Heart left ventricle (tissue), 16 donors: Measurements from ENCODE around the gene SRRM2. TPM values are rescaled to one million over a fixed set of nuclear protein-coding genes. Genes with fewer than 3 reads are reported as not detected.

ENCODE experiments used
- ATAC-seq, 4 donors: fragments of 200-7000 bp; cut with Tn5 transposase; one replicate each; pipeline ENCODE4 v1.9.1; 2020 to 2022; ENCODE audit warnings: moderate library complexity in 4 of 4, mild to moderate bottlenecking in 3 of 4, moderate number of reproducible peaks in 1 of 4
- DNase-seq, 5 donors: peaks; one replicate each; pipeline ENCODE4 v3.0.0-alpha.2; 2020
- H3K27ac ChIP-seq, 12 donors: fragments of 200-600 bp; sonication (generic) in 4 of 12; one replicate each; pipeline versions ENCODE4 v1.5.0 to v1.8.0; 2016 to 2022; ENCODE audit warnings: mild to moderate bottlenecking in 2 of 12
- H3K27me3 ChIP-seq, 9 donors: fragments of 200-600 bp; sonication (generic) in 2 of 9; one replicate each; pipeline versions ENCODE4 v1.5.1 to v1.8.0; 2016 to 2022; ENCODE audit warnings: mild to moderate bottlenecking in 3 of 9
- H3K36me3 ChIP-seq, 9 donors: fragments of 200-600 bp; sonication (generic) in 2 of 9; one replicate each; pipeline versions ENCODE4 v1.5.0 to v1.8.0; 2018 to 2022; ENCODE audit warnings: mild to moderate bottlenecking in 2 of 9
- H3K4me1 ChIP-seq, 12 donors: fragments of 200-600 bp; sonication (generic) in 4 of 12; one replicate each; pipeline versions ENCODE4 v1.5.0 to v1.8.0; 2016 to 2022; ENCODE audit warnings: mild to moderate bottlenecking in 3 of 12
- H3K4me3 ChIP-seq, 12 donors: fragments of 200-600 bp; sonication (generic) in 4 of 12; one replicate each; pipeline versions ENCODE4 v1.5.0 to v1.8.0; 2017 to 2022; ENCODE audit warnings: mild to moderate bottlenecking in 9 of 12, moderate library complexity in 4 of 12
- H3K9me3 ChIP-seq, 12 donors: fragments of 200-600 bp; sonication (generic) in 4 of 12; one replicate each; pipeline versions ENCODE4 v1.5.0 to v1.8.0; 2016 to 2022; ENCODE audit warnings: mild to moderate bottlenecking in 1 of 12
- CTCF ChIP-seq, 12 donors: fragments of 200-600 bp; sonication (generic) in 4 of 12; IDR thresholded peaks; one replicate each; pipeline versions ENCODE4 v1.5.0 to v1.8.0; 2018 to 2022; ENCODE audit warnings: antibody characterized with exemption in 12 of 12, mild to moderate bottlenecking in 5 of 12
- POLR2A ChIP-seq, 2 donors: fragments of 450-650 bp; IDR thresholded peaks; one replicate each; pipeline ENCODE4 v1.6.1; 2017; ENCODE audit warnings: antibody characterized with exemption in 2 of 2, mild to moderate bottlenecking in 2 of 2, moderate library complexity in 2 of 2
- WGBS, 4 donors: extraction: QIAGEN DNeasy Blood & Tissue Kit in 2 of 4; methylation state at CpG; one replicate each; pipeline versions ENCODE4 v1.1.5 to v1.1.7; 2013 to 2018; 5-methylcytosine and 5-hydroxymethylcytosine counted together
- intact Hi-C, 10 donors: fragments of 100-400 bp; cut with DNase I; formaldehyde crosslinking; loops; one replicate each; pipeline versions ENCODE4 v1.11.1 to v1.14.2; 2022
- polyA plus RNA-seq, 2 donors: library from polyadenylated mRNA; stranded (reverse); fragments of 200-250 nt; gene quantifications; one replicate each; pipeline ENCODE4 v1.2.3, GENCODE V29; 2013
- total RNA-seq, 9 donors: library from RNA; depleted of rRNA in 2 of 9; stranded (reverse); fragments of >200 nt in 2 of 9; fragmentation: NEBNext Ultra II Directional in 3 of 9; extraction: Animal tissue kit (Norgen Biotek cat#: 25700) in 3 of 9; gene quantifications; one replicate each; pipeline versions ENCODE4 v1.1.0 to v1.2.4, GENCODE V29; 2016 to 2023
- donor health status: ischemic (EF 13 %, LVEDD 7.1; RV severe dilation, severe dysfunction).
- donor health status: healthy with polysubstance abuse.
- donor health status: DM: no; HTN: yes; CAD: no.
- donor health status: DM: no; HTN: no; CAD: no.
- donor health status: ischemic (EF 25% LVEDD 6.9; RV normal size, moderate dysfunction).
- donor health status: ischemic (EF 25% LVEDD 5.7; RV mildly dilated, moderate dysfunction).
- donor health status: healthy.
- donor health status: DM: yes; HTN: yes; CAD: no.
- donor health status: ischemic (EF 35%, LVEDD 5.7; RV mildly dilated, moderate dysfunction).
- donor health status: nonischemic (EF 11% LVEDD 7.7; RV severe dilation, severe dysfunction).
- donor health status: DM: yes; HTN: yes; CAD: no.
- donor health status: PGD.
- donor health status: ischemic (EF 29% LVEDD 5.4; RV normal size, mild dysfunction).
- donor health status: nonischemic (EF 23%, LVEDD 6.1; RV moderate dilation, normal function).

SRRM2 gene
- total and polyA plus RNA-seq, 11 donors, result 112 to 540 (median 233) TPM

GRCh38 chr16:2808181-2808580 is 55.7 kb downstream of the SRRM2 start:
- intact Hi-C loops, result no loop called here
- H3K9me3 ChIP-seq, result peaks cover 0 to 20% (median 12%) of the 10 kb centered on the region in 12 donors
- ATAC-seq (no peak), DNase-seq (no peak)
- no peak for TF ChIP-seq CTCF (IDR thresholded peaks at IDR 0.05)
- no peak for TF ChIP-seq POLR2A (IDR thresholded peaks at IDR 0.05)
- H3K36me3 ChIP-seq, result no peaks in the 10 kb centered on the region
- WGBS, 4 donors, result 76 to 87% (median 85%) methylated on average over 7 of the region's 7 CpGs
- H3K27ac ChIP-seq, result no peak overlapping the region
- H3K4me3 ChIP-seq, result no peak overlapping the region
- peaks cover 0 to 9% (median 0%) of the 10 kb centered on the region in 12 donors for H3K4me1 ChIP-seq
- peaks cover 0 to 18% (median 7%) of the 10 kb centered on the region in 9 donors for H3K27me3 ChIP-seq

GRCh38 chr16:2809149-2809760 is 56.8 kb downstream of the SRRM2 start:
- DNase-seq, result no peak
- H3K27ac ChIP-seq, result no peak overlapping the region
- TF ChIP-seq CTCF (IDR thresholded peaks at IDR 0.05), result no peak
- no peak for TF ChIP-seq POLR2A (IDR thresholded peaks at IDR 0.05)
- no peaks in the 10 kb centered on the region for H3K36me3 ChIP-seq
- H3K4me3 ChIP-seq, result no peak overlapping the region
- H3K4me1 ChIP-seq, result peaks cover 0 to 9% (median 0%) of the 10 kb centered on the region in 12 donors
- peaks cover 0 to 18% (median 7%) of the 10 kb centered on the region in 9 donors for H3K27me3 ChIP-seq
- intact Hi-C loops, result no loop called here
- ATAC-seq, result no peak
- H3K9me3 ChIP-seq, result peaks cover 0 to 10% (median 4%) of the 10 kb centered on the region in 12 donors
- WGBS, 4 donors, result 75 to 76% (median 76%) methylated on average over 3 of the region's 3 CpGs

- H3K4me3 ChIP-seq, result no peak overlapping the region
- intact Hi-C loops, result no loop called here
- H3K36me3 ChIP-seq, result no peaks in the 10 kb centered on the region
- DNase-seq, result no peak
- WGBS, 4 donors, result 72 to 83% (median 78%) methylated on average over 5 to 6 of the region's 6 CpGs
- no peak for ATAC-seq
- peaks cover 0 to 7% (median 0%) of the 10 kb centered on the region in 12 donors for H3K9me3 ChIP-seq
- no peak overlapping the region for H3K27ac ChIP-seq
- TF ChIP-seq POLR2A (IDR thresholded peaks at IDR 0.05) (no peak), CTCF (IDR thresholded peaks at IDR 0.05) (no peak)
- peaks cover 0 to 9% (median 0%) of the 10 kb centered on the region in 12 donors for H3K4me1 ChIP-seq
- peaks cover 0 to 31% (median 8%) of the 10 kb centered on the region in 9 donors for H3K27me3 ChIP-seq
These were observed 58.2 kb downstream of the SRRM2 start for GRCh38 chr16:2810651-2811050.

- intact Hi-C loops, result no loop called here
- ATAC-seq (no peak), DNase-seq (no peak)
- WGBS, 4 donors, result 25 to 61% (median 58%) methylated on average over 2 to 15 of the region's 15 CpGs
- Histone ChIP-seq H3K27me3 (peaks cover 0 to 44% (median 9%) of the 10 kb centered on the region in 9 donors), H3K4me3 (no peak overlapping the region), H3K9me3 (peaks cover 0 to 7% (median 0%) of the 10 kb centered on the region in 12 donors), H3K4me1 (peaks cover 0 to 9% (median 0%) of the 10 kb centered on the region in 12 donors), H3K27ac (no peak overlapping the region), H3K36me3 (no peaks in the 10 kb centered on the region)
- TF ChIP-seq CTCF (IDR thresholded peaks at IDR 0.05) (no peak), POLR2A (IDR thresholded peaks at IDR 0.05) (no peak)
These were observed 59.4 kb downstream of the SRRM2 start for GRCh38 chr16:2811703-2812471.
